ENCODE measurements around the gene ALDH6A1. TPM values are rescaled to one million over a fixed set of nuclear protein-coding genes. Genes with fewer than 3 reads are reported as not detected.

ALDH6A1 gene
- polyA plus RNA-seq, 1 donor: 144 TPM

Other genes with a start within 250 kb of the ALDH6A1 start
- gene PTGR2, start 232.6 kb downstream of the ALDH6A1 start, polyA plus RNA-seq (ENCODE audit: insufficient read length): 28.5 TPM
- 65.5 TPM for gene ZNF410, start 197.6 kb downstream of the ALDH6A1 start, polyA plus RNA-seq (ENCODE audit: insufficient read length)
- gene FAM161B, start 134.4 kb downstream of the ALDH6A1 start, polyA plus RNA-seq (ENCODE audit: insufficient read length): 15.2 TPM
- 39.0 TPM for gene COQ6, start 134.2 kb downstream of the ALDH6A1 start, polyA plus RNA-seq (ENCODE audit: insufficient read length)
- gene ENTPD5, start 65.2 kb downstream of the ALDH6A1 start, polyA plus RNA-seq (ENCODE audit: insufficient read length): 70.0 TPM
- gene BBOF1, start 65.1 kb downstream of the ALDH6A1 start, polyA plus RNA-seq (ENCODE audit: insufficient read length): 22.3 TPM
- gene LIN52, start 503 bp upstream of the ALDH6A1 start, polyA plus RNA-seq (ENCODE audit: insufficient read length): 22.7 TPM
- 0.10 TPM for gene VSX2, start 155.0 kb upstream of the ALDH6A1 start, polyA plus RNA-seq (ENCODE audit: insufficient read length)
- gene ABCD4, start 218.5 kb upstream of the ALDH6A1 start, polyA plus RNA-seq (ENCODE audit: insufficient read length): 150 TPM

Data from left kidney (tissue), 1 donor.